Chondrocyte (in vitro differentiated cells): ENCODE measurements around the gene SV2B. TPM values are rescaled to one million over a fixed set of nuclear protein-coding genes. Genes with fewer than 3 reads are reported as not detected.
A peak's percentile ranks its signal among the peaks of the same experiment; 100 is the strongest.

Source experiments
- DNase-seq: peaks from one replicate; pipeline ENCODE4 v3.0.0; 2021; ENCODE audit warnings: mixed read lengths, low spot score
- H3K27ac Mint-ChIP-seq: one replicate; pipeline ENCODE4 v1.8.0; 2021; ENCODE audit warnings: mild to moderate bottlenecking, moderate library complexity, mixed read lengths; ENCODE audit not compliant: unreplicated experiment
- H3K27me3 Mint-ChIP-seq: 2 replicates; pipeline ENCODE4 v1.8.0; 2021; ENCODE audit warnings: low read depth, mixed read lengths
- H3K36me3 Mint-ChIP-seq: 2 replicates; pipeline ENCODE4 v1.8.0; 2021; ENCODE audit warnings: low read depth, mixed read lengths
- H3K4me1 Mint-ChIP-seq: 2 replicates; pipeline ENCODE4 v1.8.0; 2021; ENCODE audit warnings: low read depth, mild to moderate bottlenecking, mixed read lengths
- H3K4me3 Mint-ChIP-seq: one replicate; pipeline ENCODE4 v1.8.0; 2021; ENCODE audit warnings: mild to moderate bottlenecking, moderate library complexity, mixed read lengths; ENCODE audit not compliant: unreplicated experiment
- H3K9me3 Mint-ChIP-seq: 2 replicates; pipeline ENCODE4 v1.8.0; 2021; ENCODE audit warnings: low read depth, mixed read lengths
- CTCF ChIP-seq: fragments of 200-600 bp; sonication (generic); IDR thresholded peaks from 2 replicates; pipeline ENCODE4 v1.5.0; 2021; ENCODE audit warnings: antibody characterized with exemption, mild to moderate bottlenecking, moderate library complexity
- long read RNA-seq: library from polyadenylated mRNA; stranded (forward); transcript quantifications from one replicate; pipeline ENCODE4 v2.0.0, GENCODE V29; 2021
- total RNA-seq: library from RNA; stranded (reverse); gene quantifications from 3 replicates; pipeline ENCODE4 v1.2.1, GENCODE V29; 2021

SV2B gene
- total RNA-seq = not detected in 3 replicates
- long read RNA-seq = 0 reads

DNA sequence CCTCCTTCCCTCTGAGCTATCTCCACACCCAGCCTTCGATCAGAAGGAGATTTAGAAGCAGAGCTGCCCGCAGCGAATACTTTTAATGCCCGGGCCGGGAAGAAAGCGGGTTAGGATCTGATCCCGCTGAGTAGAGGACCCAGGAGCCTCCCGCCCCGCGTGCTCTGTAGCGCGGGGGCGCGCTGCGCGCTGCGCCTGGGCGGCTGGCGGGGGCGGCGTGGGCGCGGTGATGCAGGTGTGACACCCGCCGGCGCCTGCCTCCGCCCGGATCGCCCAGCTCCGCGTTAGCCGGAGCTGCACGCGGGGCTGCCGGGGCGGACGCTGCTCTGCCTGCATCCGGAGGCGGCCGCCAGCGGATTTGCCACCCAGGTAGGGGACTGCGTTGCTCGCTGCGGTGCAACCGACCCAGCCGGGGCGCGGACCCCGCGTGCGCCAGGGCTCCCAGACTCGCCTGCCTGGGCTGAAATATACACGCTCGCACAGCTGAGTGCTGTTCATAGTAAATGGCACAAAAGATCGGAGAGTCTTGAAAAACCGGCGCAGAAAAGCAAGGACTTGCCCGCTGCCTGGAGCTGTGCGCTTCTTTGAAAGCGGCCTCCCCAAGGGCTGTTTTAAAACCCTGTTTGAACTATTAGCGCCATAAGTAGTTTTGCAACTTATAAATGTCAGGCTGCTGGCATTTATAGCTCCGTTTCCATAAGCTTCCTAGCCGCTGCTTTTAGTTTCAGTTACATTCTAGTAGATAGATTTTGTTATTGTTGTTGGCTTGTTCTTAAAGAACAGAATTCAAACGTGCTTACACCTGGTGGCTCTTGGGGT, at the start of gene SV2B:
Gene SV2B (plus strand): TSS at position 263 of the 819 bp plus-strand sequence. CDS start 126,007 bp downstream, outside the sequence.
- no peaks in the 10 kb centered on the region for H3K36me3 Mint-ChIP-seq
- no peaks in the 10 kb centered on the region for H3K9me3 Mint-ChIP-seq
- H3K27me3 Mint-ChIP-seq = peaks cover 74% of the 10 kb centered on the region
- H3K4me3 Mint-ChIP-seq = peak within 1 kb of the TSS; percentile 62
- peak; percentile 10 for TF ChIP-seq CTCF
- H3K4me1 Mint-ChIP-seq = peaks cover 13% of the 10 kb centered on the region
- no peak for DNase-seq
- no peak within 1 kb of the TSS for H3K27ac Mint-ChIP-seq

GRCh38 chr15:91051248-91051647, 48.8 kb upstream of the SV2B start:
- Mint-ChIP-seq H3K4me1 (peaks cover 4% of the 10 kb centered on the region), H3K27ac (no peak overlapping the region), H3K27me3 (peaks cover 57% of the 10 kb centered on the region), H3K4me3 (no peak overlapping the region), H3K9me3 (no peaks in the 10 kb centered on the region), H3K36me3 (no peaks in the 10 kb centered on the region)
- TF ChIP-seq CTCF = no peak
- no peak for DNase-seq

DNA sequence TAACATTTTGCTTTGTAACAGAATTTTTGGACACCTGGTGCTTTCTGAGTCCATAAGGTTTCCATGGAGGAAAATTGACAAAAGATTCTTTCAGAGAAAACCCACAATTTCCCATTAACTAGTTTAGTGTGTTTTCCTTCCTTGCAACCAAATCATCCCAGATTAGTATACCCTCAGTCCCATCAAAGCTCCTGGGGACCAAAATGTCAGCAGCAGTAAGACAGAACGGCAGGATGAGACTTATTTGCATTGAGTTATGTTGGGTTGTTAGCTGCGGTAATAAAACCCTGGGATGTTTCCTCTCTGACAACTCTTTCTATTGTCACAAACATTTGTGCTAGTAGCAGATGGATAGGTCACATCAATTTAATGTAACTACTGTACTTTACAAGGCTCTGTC, 45.2 kb upstream of the SV2B start:
- no peak for TF ChIP-seq CTCF
- no peak for DNase-seq
- H3K27ac Mint-ChIP-seq = no peak overlapping the region
- H3K9me3 Mint-ChIP-seq = no peaks in the 10 kb centered on the region
- peaks cover 73% of the 10 kb centered on the region for H3K27me3 Mint-ChIP-seq
- peaks cover under 1% of the 10 kb centered on the region for H3K4me1 Mint-ChIP-seq
- no peak overlapping the region for H3K4me3 Mint-ChIP-seq
- no peaks in the 10 kb centered on the region for H3K36me3 Mint-ChIP-seq

DNA sequence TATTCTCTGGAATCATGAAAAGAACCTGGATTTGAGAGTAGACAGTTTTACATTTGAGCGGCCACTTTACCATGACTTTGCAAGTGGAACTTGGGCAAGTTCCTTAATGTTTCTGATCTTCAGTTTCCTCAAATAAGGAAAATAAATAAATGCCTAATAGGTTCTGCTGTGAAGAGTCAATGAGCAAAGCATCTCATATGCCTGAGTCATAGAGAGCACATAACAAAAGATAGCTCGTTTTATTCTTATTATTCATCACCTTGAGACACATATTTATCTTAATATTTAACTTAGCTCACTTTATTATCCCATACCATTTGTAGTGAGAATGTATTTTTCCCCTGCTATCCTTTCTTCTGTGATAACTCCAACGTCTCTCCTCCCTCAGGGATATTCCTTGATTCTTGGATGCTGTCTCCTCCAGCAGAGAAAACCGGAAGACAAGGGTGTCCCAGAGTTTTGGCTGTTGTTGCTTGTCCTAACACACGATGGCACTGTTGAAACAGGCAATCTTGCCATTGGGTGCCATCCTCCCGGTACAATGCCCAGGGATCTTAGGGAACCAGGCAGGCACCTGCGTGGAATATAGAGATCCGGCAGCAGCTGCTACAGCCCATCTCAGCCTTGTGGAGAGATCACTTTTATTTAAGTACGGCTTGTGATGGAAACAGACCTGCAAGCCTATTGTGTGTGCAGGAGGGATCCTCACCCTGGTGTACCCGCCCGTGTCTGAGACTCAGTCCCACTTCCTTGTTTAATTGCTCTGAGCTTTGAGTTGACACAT, 44.3 kb upstream of the SV2B start:
- Mint-ChIP-seq H3K4me1 (no peaks in the 10 kb centered on the region), H3K27me3 (peaks cover 73% of the 10 kb centered on the region), H3K36me3 (no peaks in the 10 kb centered on the region), H3K9me3 (no peaks in the 10 kb centered on the region), H3K27ac (no peak overlapping the region), H3K4me3 (no peak overlapping the region)
- TF ChIP-seq CTCF = peak; percentile 87
- no peak for DNase-seq

DNA sequence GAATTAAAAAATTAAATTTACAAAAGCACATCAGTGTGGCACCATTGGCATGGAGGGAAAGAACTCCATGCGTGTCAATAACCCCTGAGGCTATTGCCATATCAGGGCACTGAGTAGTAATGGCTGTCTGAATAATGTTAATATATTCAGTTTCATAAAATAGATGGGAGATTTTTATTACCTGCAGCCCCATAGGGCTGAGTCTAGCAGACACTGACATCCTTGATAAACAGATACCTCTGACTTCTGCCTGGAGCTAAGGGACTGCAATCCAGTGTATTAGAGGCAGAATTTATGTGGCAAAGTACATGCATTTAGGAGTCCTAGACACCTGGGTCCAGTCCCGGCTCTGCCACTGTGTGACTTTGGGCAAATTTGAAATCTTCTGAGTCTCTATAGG, 38.8 kb upstream of the SV2B start:
- no peaks in the 10 kb centered on the region for H3K9me3 Mint-ChIP-seq
- no peak overlapping the region for H3K4me3 Mint-ChIP-seq

More for the DNA sequence above, 38.8 kb upstream of the SV2B start:
- TF ChIP-seq CTCF = no peak
- no peaks in the 10 kb centered on the region for H3K36me3 Mint-ChIP-seq
- no peak overlapping the region for H3K27ac Mint-ChIP-seq
- no peaks in the 10 kb centered on the region for H3K4me1 Mint-ChIP-seq
- no peak for DNase-seq
- peaks cover 40% of the 10 kb centered on the region for H3K27me3 Mint-ChIP-seq
